ENCODE results near the gene HTRA3.

HTRA3 gene

DNA sequence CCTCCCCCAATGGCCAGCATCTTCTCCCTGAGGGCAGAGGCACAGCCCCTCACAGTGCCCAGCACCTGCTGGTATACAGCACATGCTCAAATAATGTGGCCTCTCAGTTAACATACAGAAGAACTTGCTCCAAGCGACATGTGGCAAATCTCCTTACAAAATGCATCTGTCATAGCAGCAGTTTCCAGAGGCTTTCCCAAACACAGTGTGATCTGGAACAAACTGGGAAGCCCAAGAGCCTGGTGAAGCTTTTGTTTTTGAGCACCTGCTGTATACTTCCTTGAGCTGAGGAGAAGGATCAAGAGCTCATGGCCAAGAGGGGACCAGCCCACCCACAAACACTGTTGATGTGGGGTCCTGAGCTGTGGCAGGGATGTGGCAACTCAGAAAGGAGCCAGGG lies 34.8 kb upstream of the HTRA3 start:
- no peak for DNase-seq (ENCODE audit: low read depth)

DNA sequence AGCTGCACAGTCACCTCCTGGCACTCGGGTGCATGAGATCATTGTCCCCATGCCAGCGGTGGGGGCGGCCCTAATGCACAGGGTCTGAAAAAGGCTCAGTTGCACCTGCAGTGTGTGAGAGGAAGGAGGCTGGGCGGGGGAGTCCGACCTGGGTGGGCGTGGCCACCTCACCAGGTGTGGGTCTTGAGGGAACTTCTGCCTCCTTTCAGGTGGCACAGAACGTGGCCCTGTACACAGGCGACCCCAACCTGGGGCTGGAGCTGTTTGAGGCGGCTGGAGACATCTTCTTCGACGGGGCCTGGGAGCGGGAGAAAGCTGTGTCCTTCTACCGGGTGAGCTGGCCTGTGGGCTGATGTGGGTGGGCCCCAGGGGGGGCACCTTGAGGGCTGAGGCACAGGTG lies 34.3 kb upstream of the HTRA3 start:
- no peak for DNase-seq (ENCODE audit: low read depth)

DNA sequence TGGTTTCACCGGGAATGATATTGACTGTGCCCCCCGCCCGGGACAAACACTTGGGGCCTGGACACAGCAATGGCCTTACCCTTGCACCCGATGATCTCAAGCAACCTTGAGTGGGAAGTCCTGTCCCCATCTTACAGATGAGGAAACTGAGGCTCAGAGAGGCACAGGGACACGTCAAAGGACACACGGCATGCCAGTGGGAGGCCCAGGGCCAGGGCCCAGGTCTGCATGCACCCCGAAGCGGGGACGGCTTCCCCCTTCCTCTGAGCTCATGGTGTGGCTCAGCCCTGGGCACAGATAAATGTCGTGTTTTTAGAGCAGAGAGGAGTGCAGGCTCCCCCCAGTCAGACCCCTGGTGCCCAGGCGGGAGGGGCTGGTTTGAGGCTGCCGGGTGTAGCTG lies 33.9 kb upstream of the HTRA3 start:
- no peak for DNase-seq (ENCODE audit: low read depth)

DNA sequence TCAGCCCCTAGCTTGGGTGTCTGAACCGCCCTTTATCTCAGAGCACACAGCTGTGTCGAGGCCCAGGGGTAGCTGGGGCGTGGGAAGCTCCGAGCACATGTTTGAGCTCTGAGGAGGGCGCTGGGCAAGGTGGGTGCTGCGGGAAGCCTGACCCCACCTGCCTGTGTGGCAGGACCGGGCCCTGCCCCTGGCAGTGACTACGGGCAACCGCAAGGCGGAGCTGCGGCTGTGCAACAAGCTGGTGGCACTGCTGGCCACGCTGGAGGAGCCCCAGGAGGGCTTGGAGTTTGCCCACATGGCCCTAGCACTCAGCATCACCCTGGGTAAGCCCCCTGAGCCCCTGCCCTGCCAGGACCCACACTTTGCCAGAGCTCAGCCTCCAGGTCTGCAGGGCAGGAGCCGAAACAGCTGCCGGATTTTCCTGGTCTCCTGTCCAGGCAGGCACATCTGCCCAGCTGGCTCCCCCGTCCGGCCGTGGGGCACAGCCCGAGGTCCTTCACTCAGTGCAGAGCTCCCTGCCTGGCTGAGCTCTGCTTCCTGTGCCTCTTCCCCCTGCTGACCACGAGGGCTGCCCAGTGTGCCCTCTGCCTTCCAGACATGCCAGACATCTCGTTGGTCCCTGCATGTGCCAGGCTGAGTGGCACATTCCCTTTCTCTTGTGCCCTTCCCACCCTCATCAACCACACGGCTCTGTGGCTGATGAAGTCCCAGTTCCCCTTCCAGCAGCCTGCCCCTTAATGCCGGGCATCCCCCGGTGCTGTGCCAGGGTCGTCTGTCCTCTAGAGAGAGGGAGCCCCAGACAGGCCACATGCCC lies 33.2 kb upstream of the HTRA3 start:
- DNase-seq (ENCODE audit: low read depth) = no peak

DNA sequence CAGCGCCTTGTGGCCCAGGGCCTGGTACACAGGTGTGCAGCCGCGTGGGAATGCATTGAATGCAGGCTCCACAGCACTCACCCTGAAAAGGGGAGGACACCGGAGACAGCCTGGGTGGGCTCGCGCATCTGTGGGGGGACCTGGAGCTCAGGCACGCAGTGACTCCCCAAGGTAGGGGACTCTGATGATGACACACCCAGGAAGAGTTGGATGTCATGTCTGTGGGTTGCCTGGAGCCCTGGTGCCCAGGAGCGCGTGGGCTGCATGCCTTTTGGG lies 32.7 kb upstream of the HTRA3 start:
- no peak for DNase-seq (ENCODE audit: low read depth)

DNA sequence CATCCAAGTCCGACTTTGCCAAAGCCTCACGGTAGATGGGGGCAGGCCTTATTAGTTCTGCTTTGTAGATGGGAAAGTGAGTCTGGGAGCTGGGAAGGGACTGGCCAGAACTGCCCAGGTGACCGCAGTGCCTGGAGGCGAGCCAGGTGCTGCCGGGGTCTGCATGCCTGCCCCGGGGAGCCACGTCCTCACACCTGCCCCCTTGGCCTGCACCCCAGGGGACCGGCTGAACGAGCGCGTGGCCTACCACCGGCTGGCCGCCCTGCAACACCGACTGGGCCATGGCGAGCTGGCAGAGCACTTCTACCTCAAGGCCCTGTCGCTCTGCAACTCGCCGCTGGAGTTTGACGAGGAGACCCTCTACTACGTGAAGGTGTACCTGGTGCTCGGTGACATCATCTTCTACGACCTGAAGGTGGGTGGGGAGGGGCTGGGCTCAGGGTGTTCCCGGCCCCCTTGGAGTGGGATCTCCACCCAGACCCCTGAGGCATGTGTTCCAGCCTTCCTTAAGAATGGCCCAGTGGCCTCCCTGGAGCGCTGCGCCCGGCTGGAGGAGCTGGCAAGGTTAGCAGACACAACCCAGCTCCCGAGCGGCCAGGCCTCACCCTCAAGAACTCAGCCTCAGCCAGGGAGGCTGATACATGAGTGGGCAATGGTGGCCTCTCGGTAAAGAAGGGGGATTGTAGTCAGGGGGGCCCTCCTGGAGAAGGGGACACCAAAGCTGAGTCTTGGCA lies 32.1 kb upstream of the HTRA3 start:
- DNase-seq (ENCODE audit: low read depth) = no peak

DNA sequence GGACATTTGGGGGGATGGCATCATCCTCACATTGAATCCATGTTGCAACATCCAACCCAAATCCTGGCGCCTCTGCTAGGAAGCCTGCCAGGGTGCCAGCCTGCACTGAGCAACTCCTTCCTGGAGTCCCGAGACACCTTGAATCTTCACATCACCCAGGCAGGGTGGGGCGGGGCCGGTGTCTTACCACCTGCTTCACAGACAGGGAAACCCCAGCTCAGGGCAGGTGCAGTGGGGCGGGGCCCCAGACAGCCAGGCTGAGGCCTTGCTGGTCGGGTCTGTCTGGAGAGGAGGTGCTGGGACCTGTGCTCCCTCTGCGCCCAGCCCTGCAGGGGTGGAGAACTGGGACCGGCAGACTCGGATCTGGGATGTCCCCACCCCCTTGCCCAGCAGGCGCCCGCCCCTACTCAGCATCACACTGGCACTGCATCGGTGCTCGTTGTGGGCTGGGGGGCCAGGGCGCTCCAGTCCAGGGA lies 31.5 kb upstream of the HTRA3 start:
- DNase-seq (ENCODE audit: low read depth) = no peak

DNA sequence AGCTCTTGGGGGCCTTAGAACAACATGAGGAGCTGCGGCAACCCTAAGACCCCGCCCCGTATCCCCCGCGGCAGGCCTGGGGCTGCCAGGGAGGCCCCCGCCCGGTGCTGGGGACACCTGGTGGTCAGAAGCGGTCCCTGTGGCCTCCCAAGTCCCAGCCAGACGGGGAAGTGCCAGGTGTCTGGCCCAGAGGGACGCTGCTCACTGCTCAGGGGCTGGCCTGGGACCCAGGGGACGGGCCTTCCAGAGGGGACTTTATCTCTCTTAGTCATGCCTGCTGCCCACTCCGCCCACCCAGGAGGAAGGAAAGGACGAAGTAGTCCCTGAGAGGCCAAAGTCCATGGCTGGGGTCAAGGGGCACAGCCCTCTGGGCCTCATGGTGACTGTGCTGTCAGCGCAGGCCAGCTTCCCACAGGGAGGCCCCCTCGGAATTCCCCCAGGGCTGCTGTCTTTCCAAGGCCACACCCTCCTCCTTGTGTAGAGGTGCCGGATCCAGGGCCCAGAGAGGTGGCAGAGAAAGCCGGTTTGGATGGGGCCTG lies 31.0 kb upstream of the HTRA3 start:
- no peak for DNase-seq (ENCODE audit: low read depth)

DNA sequence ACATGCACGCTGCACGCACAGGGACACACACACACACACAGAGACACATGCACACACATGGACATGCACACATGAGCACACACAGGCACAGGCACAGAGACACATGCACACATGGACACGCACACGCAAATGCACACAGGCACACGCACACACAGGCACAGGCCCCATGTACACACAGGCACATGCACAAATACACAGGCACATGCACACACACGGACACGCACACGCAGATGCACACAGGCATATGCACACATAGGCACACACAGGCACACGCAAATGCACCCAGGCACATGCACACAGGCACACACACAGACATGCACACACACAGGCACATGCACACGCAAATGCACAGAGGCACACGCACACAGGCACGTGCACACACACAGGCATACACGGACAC lies 30.3 kb upstream of the HTRA3 start:
- DNase-seq (ENCODE audit: low read depth) = no peak

DNA sequence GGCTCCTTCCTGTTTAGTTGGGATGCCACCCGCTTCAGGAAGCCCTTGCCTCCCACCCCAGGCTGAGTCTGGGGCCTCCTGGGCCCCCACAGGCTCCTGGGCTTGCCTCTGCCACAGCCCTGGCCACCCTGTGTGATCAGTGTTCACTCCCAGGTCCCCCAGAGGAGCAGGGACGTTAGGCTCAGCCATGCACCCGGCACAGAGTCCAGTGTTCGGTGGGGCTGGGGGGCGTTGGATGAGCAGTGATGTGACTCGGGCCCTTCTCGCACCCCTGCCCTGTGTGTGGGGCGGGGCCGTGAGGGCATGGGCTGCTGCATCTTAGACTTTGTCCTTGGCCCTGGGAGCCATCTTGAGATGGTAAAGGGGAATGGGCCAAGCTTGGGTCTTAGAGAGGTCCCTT lies 29.9 kb upstream of the HTRA3 start:
- no peak for DNase-seq (ENCODE audit: low read depth)

DNA sequence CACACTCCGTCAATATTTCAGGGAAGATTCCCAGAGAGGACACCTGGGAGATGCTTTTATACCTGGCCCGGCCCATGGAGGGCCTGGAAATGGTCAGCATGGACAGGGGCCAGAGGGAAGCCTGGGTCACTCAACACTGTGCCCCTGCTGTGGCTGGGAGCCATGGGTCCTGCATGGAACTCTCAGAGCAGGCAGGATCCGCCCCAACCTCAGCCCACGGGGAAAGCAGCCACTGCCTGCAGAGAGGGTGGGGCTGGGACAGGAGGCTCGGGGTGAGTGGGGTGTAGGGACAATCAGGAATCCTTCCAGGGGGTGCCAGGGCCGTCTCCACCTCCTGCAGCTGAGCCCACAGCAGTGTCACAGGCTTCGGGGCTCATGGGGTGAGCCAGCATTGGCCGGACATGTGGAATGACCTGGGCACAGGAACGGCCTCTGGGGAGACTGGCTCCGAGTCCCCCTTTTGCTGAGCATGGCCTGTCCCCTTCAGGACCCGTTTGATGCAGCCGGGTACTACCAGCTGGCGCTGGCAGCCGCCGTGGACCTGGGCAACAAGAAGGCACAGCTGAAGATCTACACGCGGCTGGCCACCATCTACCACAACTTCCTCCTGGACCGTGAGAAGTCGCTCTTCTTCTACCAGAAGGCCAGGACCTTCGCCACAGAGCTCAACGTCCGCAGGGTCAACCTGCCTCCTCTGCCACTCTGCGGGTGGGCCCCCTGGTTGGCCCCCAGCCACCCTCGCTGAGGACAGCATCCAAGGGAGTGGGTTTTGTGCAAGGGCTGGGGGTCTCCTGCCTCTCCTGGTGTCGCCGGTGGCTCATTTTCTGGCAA lies 29.1 kb upstream of the HTRA3 start:
- DNase-seq (ENCODE audit: low read depth) = no peak

DNA sequence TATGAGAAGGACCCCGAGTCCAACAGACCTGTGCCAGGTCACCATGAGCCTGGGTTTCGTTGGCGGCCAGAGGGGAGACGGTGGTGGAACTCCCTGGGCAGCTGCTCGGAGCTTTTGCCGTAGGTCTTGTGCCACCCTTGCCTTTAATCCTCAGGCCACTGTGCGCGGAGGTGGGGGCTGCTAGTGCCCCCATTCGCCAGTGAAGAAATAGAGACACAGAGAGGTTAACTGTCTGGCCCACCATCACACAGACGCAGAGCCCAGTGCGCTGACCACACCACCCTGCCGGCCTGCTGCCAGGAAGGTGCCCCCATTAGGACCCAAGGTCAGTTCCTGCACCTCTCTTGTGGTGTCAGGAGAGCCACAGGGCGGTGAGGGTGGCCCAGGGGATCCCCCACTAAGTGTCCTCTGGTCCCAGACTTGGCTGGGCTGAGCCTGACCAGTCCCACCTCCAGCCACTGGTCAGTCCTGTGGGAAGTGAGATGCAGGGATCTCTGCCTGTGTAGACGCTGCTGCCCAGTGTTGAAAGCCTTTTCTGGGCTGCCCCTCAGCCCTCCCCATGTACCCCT lies 28.3 kb upstream of the HTRA3 start:
- DNase-seq (ENCODE audit: low read depth) = no peak

DNA sequence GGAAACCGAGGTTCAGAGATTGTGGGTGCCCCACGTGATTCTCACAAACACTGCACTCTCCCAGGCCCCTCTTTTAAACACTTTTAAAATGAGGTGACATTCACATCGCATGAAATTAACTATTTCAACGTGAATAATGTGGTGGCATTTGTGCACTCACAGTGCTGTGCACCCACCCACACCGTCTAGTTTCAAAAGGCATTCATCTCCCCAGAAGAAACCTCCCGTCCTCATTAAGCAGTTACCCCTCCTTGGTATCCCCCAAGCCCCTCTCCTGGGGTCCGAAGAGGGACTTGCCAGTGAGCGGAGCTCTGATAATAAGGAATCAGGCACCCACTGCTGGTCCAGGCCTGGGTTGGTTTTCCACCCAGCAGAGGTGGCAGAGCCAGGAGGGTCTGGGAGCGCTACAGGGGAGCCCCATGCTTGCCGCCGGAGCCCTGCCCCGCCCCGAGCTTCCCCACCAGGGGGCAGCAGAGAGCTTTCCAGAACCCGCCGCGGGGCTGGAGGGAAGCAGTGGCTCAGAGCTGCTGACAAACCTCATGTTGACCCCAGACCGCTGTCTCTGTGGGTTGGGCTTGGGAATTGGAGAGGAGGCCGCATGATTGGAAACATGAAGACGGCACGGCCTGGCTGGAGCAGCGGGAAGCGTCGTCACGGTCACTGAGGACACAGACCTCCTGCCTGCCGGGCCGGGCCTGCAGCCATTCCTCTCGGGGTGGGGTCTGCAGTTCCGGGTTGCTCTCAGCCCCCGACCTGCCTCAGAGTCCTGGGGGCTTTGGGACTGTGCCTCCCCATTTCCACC lies 27.5 kb upstream of the HTRA3 start:
- peak; percentile 82 for DNase-seq (ENCODE audit: low read depth)

DNA sequence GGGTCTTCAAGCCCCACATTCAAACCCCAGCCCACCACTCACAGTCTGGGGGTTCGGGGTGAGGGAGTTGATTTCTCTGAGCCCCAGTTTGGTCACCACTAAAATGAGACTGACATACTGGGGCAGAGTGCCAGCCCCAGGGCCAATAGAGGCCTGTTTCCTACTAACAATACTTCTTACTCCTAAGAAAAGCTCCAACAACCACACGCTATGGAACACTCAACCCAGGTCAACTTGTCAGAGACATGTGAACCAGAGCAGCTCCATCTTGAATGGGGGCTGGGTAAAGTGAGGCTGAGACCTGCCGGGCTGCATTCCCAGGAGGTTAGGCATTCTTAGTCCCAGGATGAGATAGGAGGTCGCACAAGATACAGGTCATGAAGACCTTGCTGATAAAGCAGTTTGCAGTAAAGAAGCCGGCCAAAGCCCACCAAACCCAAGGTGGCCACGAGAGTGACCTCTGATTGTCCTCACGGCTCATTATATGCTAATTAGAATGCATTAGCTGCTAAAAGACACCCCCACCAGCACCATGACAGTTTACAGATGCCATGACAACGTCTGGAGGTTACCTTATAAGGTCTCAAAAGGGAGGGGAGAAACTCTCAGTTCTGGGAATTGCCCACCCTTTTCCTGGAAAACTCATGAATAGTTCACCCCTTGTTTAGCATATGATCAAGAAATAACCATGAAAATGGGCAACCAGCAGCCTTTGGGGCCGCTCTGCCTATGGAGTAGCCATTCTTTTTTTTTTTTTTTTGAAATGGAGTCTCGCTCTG lies 26.6 kb upstream of the HTRA3 start:
- no peak for DNase-seq (ENCODE audit: low read depth)

DNA sequence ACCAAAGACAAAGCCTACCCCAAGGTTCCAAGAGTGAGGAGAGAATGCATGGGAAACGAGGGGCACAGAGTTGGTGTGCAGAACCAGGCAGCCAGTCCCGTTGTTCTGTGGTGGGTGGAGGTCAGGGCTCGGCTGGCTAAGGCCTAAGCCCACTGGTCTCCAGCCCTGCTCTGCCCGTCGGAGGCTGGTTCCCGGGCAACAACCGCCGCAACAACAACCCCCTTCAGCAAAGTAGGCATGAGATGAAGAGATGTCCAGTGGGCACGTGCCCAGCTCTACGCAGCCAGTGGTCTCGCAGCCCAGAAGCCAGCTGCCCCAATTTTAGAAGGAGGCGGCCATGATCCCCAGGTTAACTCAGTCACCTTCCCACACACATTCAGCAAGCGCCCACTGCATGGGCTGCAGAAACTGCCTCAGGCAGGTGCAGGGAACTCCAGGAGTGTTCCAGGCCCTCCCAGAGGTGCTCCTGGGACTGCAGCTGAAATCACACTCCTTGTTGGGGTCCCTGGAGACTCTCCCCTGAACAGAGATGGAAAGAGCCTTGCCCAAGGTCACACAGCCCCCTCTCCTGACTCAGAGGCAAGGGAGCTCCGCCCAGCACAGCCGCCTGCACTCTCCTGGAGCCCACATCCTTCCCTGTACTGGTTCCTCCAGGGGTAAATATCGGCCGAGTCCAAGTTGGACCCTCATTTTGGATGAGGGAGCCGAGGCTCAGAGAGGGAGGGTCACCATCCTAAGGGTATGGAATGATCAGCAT lies 25.4 kb upstream of the HTRA3 start:
- no peak for DNase-seq (ENCODE audit: low read depth)

DNA sequence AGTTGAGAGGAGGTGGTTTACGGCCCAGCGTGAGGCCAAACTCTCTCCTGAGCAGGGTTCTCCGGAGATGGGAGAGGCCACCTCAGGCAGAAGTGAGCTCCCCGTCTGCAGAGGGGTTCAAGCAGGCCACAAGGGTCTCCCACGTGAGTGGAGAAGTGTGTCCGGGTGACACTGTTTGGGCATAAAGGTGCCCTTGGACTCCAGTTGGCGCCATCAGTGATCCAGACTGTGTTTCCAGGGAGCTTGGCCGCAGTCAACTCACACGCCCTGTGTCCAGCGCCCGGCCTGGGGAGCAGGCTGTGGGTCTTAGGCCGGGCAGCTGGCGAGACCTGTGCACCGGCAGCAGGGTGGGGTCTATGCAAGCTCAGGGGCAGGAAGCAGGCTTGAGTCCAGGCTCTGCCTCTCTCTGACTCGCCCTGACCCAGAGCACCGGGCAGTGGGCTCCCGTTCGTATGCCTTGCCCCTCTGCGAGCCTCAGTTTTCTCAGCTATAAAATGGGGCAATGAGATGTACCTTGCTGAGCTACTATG lies 24.6 kb upstream of the HTRA3 start:
- no peak for DNase-seq (ENCODE audit: low read depth)

DNA sequence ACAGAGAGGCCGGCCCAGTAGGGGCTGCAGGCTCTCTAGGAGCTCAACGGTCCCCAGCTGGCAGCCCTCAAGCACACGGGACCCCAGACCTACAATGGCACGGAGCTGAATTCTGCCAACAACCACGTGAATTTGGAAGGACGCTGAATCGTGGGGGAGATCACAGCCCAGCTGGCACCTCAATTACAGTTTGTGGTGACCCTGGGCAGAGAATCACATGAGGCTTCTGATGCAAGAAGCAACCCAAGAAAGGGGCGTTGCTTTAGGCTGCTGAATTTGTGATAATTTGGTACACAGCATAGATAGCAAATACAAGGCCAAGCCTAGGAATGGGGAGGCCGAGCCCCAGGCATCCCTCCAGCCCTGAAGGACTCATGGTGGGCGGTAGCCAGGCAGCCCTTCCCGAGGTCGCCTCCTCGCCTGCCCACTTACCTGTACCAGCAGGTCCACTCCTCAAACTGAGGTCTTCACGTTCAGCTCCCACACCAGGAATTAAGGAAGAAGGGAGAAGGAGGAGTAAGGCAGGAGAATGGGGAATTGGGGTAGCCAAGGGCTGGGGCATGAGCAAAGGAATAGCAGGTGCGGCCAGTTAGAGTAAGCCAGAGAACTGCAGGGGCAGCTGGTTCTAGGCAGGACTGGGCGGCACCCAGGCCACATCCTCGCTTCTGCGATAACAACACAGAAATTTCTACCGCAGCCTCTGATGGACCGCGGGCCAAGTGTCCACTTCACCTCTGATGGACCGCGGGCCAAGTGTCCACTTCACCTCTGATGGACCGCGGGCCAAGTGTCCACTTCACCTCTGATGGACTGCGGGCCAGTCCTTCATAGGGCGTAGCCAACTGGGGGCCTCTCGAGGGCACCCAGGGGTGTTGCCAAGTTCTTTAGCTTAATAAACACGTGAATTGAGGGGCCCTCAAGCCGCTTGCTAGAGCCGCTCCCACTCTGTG lies 23.4 kb upstream of the HTRA3 start:
- DNase-seq (ENCODE audit: low read depth) = no peak
